ENCODE measurements around the gene ADGRL4. TPM values are rescaled to one million over a fixed set of nuclear protein-coding genes. Genes with fewer than 3 reads are reported as not detected.
"Not testable (repeated sequence)": the region's sequence is repeated elsewhere in the genome, so short reads cannot be mapped to it uniquely, and the experiment has no call there.

ADGRL4 gene
- total and polyA plus RNA-seq, 10 donors = 7.5 to 94.5 (median 59.8) TPM

- no peak for TF ChIP-seq CTCF (IDR thresholded peaks at IDR 0.05 in 8 of 11, conservative IDR thresholded peaks at IDR 0.05 in 3 of 11)
- no peak for TF ChIP-seq POLR2A (IDR thresholded peaks at IDR 0.05)
- TF ChIP-seq POLR2AphosphoS5 (IDR thresholded peaks at IDR 0.05) = no peak
- WGBS, 5 donors = 83 to 95% (median 87%) methylated on average over 5 of the region's 5 CpGs
Measured at GRCh38 chr1:78880223-78880622, 126.3 kb downstream of the ADGRL4 start.

DNA sequence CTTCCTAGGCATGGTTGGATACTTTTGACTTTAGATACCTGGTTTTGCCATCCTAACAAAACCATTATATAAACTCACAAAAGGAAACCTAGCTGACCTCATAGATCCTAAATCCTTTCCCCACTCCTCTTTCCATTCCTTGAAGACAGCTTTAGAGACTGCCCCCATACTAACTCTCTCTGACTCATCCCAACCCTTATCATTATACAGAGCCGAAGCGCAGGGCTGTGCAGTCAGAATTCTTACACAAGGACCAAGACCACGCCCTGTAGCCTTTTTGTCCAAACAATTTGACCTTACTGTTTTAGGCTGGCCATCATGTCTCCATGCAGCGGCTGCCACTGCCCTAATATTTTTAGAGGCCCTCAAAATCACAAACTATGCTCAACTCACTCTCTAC, 130.5 kb downstream of the ADGRL4 start:
- H3K9me3 ChIP-seq; DNase-seq; H3K27me3 ChIP-seq (replicated peaks in 1 of 7); H3K4me1 ChIP-seq; H3K4me3 ChIP-seq; H3K27ac ChIP-seq; intact Hi-C loops (cut with DNase I; ENCODE audit: low total_unique reads); H3K36me3 ChIP-seq: not testable (repeated sequence)
- 79 to 95% (median 86%) methylated on average over 4 of the region's 4 CpGs for WGBS, 5 donors

More at GRCh38 chr1:78880223-78880622, 126.3 kb downstream of the ADGRL4 start:
- Histone ChIP-seq H3K36me3 (no peaks in the 10 kb centered on the region), H3K4me1 (no peaks in the 10 kb centered on the region), H3K27ac (no peak overlapping the region), H3K9me3 (no peaks in the 10 kb centered on the region), H3K27me3 (replicated peaks in 1 of 7) (no peaks in the 10 kb centered on the region), H3K4me3 (no peak overlapping the region)
- intact Hi-C loops (cut with DNase I; ENCODE audit: low total_unique reads) = no loop called here
- no peak for DNase-seq

DNA sequence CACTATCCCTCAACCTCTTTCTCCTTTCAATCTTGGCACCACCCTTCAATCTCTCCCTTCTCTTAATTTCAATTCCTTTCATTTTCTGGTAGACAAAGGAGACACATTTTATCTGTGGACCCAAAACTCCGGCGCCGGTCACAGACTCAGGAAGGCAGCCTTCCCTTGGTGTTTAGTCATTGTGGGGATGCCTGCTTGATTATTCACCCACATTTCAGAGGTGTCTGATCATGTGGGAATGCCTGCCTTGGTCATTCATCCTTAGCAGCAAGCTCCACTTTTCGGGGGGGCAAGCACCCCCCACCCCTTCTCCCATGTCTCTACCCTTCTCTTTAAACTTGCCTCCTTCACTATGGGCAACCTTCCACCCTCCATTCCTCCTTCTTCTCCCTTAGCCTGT, 133.7 kb downstream of the ADGRL4 start:
- H3K27me3 ChIP-seq (replicated peaks in 1 of 7); intact Hi-C loops (cut with DNase I; ENCODE audit: low total_unique reads): not testable (repeated sequence)
- 89 to 95% (median 92%) methylated on average over 3 to 4 of the region's 4 CpGs for WGBS, 5 donors

DNA sequence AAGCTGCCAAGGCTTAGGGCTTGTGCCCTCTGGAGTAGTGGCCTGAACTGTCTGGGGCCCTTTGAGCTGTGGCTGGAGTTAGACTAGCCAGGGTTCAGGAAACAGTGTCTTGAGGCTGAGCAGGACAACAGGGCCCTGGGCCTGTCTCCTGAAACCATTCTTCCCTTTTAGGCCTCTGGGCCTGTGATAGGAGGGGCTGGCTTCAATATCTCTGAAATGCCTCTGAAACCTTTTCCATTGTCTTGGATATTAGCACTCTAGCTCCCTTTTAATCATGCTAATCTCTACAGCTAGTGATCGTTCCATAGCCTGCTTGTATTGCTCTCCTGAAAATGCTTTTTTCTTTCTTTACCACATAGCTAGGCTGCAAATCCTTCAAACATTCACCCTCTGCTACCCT, 135.3 kb downstream of the ADGRL4 start:
- H3K27ac ChIP-seq = no peak overlapping the region
- H3K27me3 ChIP-seq (replicated peaks in 1 of 7) = no peaks in the 10 kb centered on the region
- peaks cover 0 to 14% (median 0%) of the 10 kb centered on the region in 8 donors for H3K9me3 ChIP-seq
- WGBS, 5 donors = 89 to 100% (median 91%) methylated on average over 1 of the region's 1 CpG
- no peaks in the 10 kb centered on the region for H3K4me1 ChIP-seq
- TF ChIP-seq POLR2A (IDR thresholded peaks at IDR 0.05) = no peak
- no peak for TF ChIP-seq CTCF (IDR thresholded peaks at IDR 0.05 in 8 of 11, conservative IDR thresholded peaks at IDR 0.05 in 3 of 11)
- no peak for DNase-seq
- no peaks in the 10 kb centered on the region for H3K36me3 ChIP-seq
- H3K4me3 ChIP-seq = no peak overlapping the region
- intact Hi-C loops (cut with DNase I; ENCODE audit: low total_unique reads) = no loop called here

More for the DNA sequence above, 133.7 kb downstream of the ADGRL4 start:
- DNase-seq, H3K27ac ChIP-seq, H3K4me3 ChIP-seq, H3K36me3 ChIP-seq, H3K4me1 ChIP-seq: not testable (repeated sequence)
- peaks cover 0 to 14% (median 0%) of the 10 kb centered on the region in 8 donors for H3K9me3 ChIP-seq

- intact Hi-C loops (cut with DNase I; ENCODE audit: low total_unique reads) = no loop called here
Measured at GRCh38 chr1:78869136-78869535, 137.4 kb downstream of the ADGRL4 start.

More at GRCh38 chr1:78869136-78869535, 137.4 kb downstream of the ADGRL4 start:
- no peak for DNase-seq
- Histone ChIP-seq H3K27ac (no peak overlapping the region), H3K36me3 (no peaks in the 10 kb centered on the region), H3K27me3 (replicated peaks in 1 of 7) (no peaks in the 10 kb centered on the region), H3K4me3 (no peak overlapping the region), H3K4me1 (no peaks in the 10 kb centered on the region), H3K9me3 (peaks cover 0 to 14% (median 0%) of the 10 kb centered on the region in 8 donors)
- TF ChIP-seq POLR2A (IDR thresholded peaks at IDR 0.05) = no peak
- no peak for TF ChIP-seq CTCF (IDR thresholded peaks at IDR 0.05 in 8 of 11, conservative IDR thresholded peaks at IDR 0.05 in 3 of 11)
- no peak for TF ChIP-seq POLR2AphosphoS5 (IDR thresholded peaks at IDR 0.05)
- 78 to 86% (median 83%) methylated on average over 2 of the region's 2 CpGs for WGBS, 5 donors

All from spleen (tissue), 11 donors.